Peyer's patch (tissue), 4 donors: Measurements from ENCODE around the gene NAGPA.

ENCODE experiments used
- POLR2A ChIP-seq, 2 donors: fragments of 450-650 bp; IDR thresholded peaks; one replicate each; pipeline ENCODE4 v1.5.1; 2017; ENCODE audit warnings: antibody characterized with exemption in 2 of 2, mild to moderate bottlenecking in 2 of 2, moderate library complexity in 2 of 2
- TF ChIP-seq, protein P1 (sequence below), 6 experiments: fragments of 450-650 bp in 4 of 6; fragments of 200-600 bp in 2 of 6; sonication (generic) in 1 of 6; IDR thresholded peaks; one replicate each; pipeline ENCODE4 v1.5.1; 2017 to 2019; ENCODE audit warnings: antibody characterized with exemption in 6 of 6, mild to moderate bottlenecking in 3 of 6, moderate library complexity in 1 of 6

DNA sequence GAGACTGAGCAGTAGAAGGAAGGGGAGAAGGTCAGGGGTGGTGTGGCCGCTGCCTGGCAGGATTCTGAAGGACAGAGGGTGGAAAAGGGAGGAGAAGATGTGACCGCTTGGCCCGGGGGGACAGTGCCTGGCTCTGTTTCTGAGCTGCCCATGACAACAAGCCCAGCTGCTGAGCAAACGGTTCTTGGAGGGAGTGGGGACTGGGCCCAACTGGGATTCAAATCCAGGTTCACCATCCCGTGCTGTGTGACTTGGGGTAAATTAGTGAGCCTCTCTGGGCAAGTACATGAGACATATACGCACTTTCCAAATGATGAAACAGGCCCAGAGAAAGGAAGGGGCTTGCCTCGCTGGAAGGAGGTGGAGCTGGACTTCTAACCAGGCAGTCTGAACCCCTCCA is 52.3 kb downstream of the NAGPA start:
- TF ChIP-seq, protein P1, sequence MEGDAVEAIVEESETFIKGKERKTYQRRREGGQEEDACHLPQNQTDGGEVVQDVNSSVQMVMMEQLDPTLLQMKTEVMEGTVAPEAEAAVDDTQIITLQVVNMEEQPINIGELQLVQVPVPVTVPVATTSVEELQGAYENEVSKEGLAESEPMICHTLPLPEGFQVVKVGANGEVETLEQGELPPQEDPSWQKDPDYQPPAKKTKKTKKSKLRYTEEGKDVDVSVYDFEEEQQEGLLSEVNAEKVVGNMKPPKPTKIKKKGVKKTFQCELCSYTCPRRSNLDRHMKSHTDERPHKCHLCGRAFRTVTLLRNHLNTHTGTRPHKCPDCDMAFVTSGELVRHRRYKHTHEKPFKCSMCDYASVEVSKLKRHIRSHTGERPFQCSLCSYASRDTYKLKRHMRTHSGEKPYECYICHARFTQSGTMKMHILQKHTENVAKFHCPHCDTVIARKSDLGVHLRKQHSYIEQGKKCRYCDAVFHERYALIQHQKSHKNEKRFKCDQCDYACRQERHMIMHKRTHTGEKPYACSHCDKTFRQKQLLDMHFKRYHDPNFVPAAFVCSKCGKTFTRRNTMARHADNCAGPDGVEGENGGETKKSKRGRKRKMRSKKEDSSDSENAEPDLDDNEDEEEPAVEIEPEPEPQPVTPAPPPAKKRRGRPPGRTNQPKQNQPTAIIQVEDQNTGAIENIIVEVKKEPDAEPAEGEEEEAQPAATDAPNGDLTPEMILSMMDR (IDR thresholded peaks at IDR 0.05), result no peak
- no peak for TF ChIP-seq POLR2A (IDR thresholded peaks at IDR 0.05)
